Measurements from ENCODE around the gene PODXL.

The PODXL gene

GRCh38 chr7:131497454-131497853 is 59.0 kb downstream of the PODXL start:
- H3K36me3 ChIP-seq (ENCODE audit: control insufficient read depth in 2 of 2, insufficient read depth in 1 of 2, low read length in 2 of 2), result peaks cover 0 to 9% of the 10 kb centered on the region in 2 experiments; a peak in 1 of 3 replicates
- CTCF ChIA-PET, result interaction anchor here (0.6 to 1.5 kb wide), 4 partner anchors 11 to 157 kb away, joined by 3 read pairs; no protein-coding TSS in a partner anchor
- POLR2A ChIA-PET, result interaction anchor here (0.5 kb wide), 1 partner anchor 764 kb away, joined by 3 read pairs; no protein-coding TSS in a partner anchor

GRCh38 chr7:131495669-131496498 is 60.5 kb downstream of the PODXL start:
- CTCF ChIA-PET, result interaction anchor here (0.6 kb wide), 1 partner anchor 23 kb away, joined by 4 read pairs; no protein-coding TSS in a partner anchor
- Histone ChIP-seq H3K36me3 (ENCODE audit: control insufficient read depth in 2 of 2, insufficient read depth in 1 of 2, low read length in 2 of 2) (peaks cover 0 to 9% of the 10 kb centered on the region in 2 experiments; a peak in 1 of 3 replicates), H3K27ac (ENCODE audit: extremely low read depth, low read depth, low read length) (no peak overlapping the region), H3K4me1 (ENCODE audit: control insufficient read depth, insufficient read depth, low read length) (no peaks in the 10 kb centered on the region), H3K9me3 (ENCODE audit: control insufficient read depth, insufficient read depth, low read depth, low read length) (no peaks in the 10 kb centered on the region), H3K4me3 (ENCODE audit: low read depth, low read length) (no peak overlapping the region)
- POLR2A ChIA-PET, result no interaction called here
- TF ChIP-seq ZNF146 (tag by site-specific recombination; IDR thresholded peaks at IDR 0.05) (no peak), ZNF138 (tag by site-specific recombination; IDR thresholded peaks at IDR 0.05; ENCODE audit: borderline replicate concordance) (no peak), ZFP41 (tag by site-specific recombination; IDR thresholded peaks at IDR 0.05; ENCODE audit: borderline replicate concordance) (no peak), ZNF132 (tag by site-specific recombination; IDR thresholded peaks at IDR 0.05; ENCODE audit: borderline replicate concordance) (no peak), ZSCAN23 (tag by site-specific recombination; IDR thresholded peaks at IDR 0.05) (no peak), ZNF660 (tag by site-specific recombination; IDR thresholded peaks at IDR 0.05) (no peak), ZNF560 (tag by site-specific recombination; IDR thresholded peaks at IDR 0.05; ENCODE audit: borderline replicate concordance) (no peak), RBAK (tag by site-specific recombination; IDR thresholded peaks at IDR 0.05) (no peak), ZNF792 (tag by site-specific recombination; IDR thresholded peaks at IDR 0.05) (no peak), ZNF2 (tag by site-specific recombination; IDR thresholded peaks at IDR 0.05) (no peak), ZNF404 (tag by site-specific recombination; IDR thresholded peaks at IDR 0.05) (no peak), PRDM4 (tag by site-specific recombination; IDR thresholded peaks at IDR 0.05) (no peak), ZSCAN18 (tag by site-specific recombination; IDR thresholded peaks at IDR 0.05) (no peak), WT1 (tag by site-specific recombination; IDR thresholded peaks at IDR 0.05) (no peak), ZBTB17 (tag by site-specific recombination; IDR thresholded peaks at IDR 0.05) (no peak), ZNF549 (tag by site-specific recombination; IDR thresholded peaks at IDR 0.05) (no peak)

More at GRCh38 chr7:131497454-131497853, 59.0 kb downstream of the PODXL start:
- H3K4me1 ChIP-seq (ENCODE audit: control insufficient read depth, insufficient read depth, low read length), result no peaks in the 10 kb centered on the region
- no peaks in the 10 kb centered on the region for H3K9me3 ChIP-seq (ENCODE audit: control insufficient read depth, insufficient read depth, low read depth, low read length)
- TF ChIP-seq ZNF211 (tag by site-specific recombination; IDR thresholded peaks at IDR 0.05; ENCODE audit: low read depth), result no peak
- TF ChIP-seq REST (tag by site-specific recombination; IDR thresholded peaks at IDR 0.05), result no peak
- TF ChIP-seq PRDM1 (tag by site-specific recombination; IDR thresholded peaks at IDR 0.05), result no peak
- TF ChIP-seq ZNF121 (tag by site-specific recombination; IDR thresholded peaks at IDR 0.05), result no peak
- TF ChIP-seq GFI1B (tag by site-specific recombination; IDR thresholded peaks at IDR 0.05), result no peak
- TF ChIP-seq KLF1 (tag by site-specific recombination; IDR thresholded peaks at IDR 0.05), result no peak
- TF ChIP-seq ATF2 (tag by site-specific recombination; IDR thresholded peaks at IDR 0.05; ENCODE audit: low read depth), result no peak
- no peak for TF ChIP-seq ZNF426 (tag by site-specific recombination; IDR thresholded peaks at IDR 0.05)
- H3K4me3 ChIP-seq (ENCODE audit: low read depth, low read length), result no peak overlapping the region
- no peak overlapping the region for H3K27ac ChIP-seq (ENCODE audit: extremely low read depth, low read depth, low read length)
